Left lung (tissue), 10 donors: ENCODE measurements around the gene PKNOX2. TPM values are rescaled to one million over a fixed set of nuclear protein-coding genes. Genes with fewer than 3 reads are reported as not detected.

Experiments used
- ATAC-seq: fragments of 200-7000 bp; cut with Tn5 transposase; one replicate; pipeline ENCODE4 v1.9.1; 2020; ENCODE audit warnings: moderate library complexity
- DNase-seq, 4 donors: peaks; one replicate each; pipeline ENCODE4 v3.0.0-alpha.2; 2013 to 2020
- H3K27ac ChIP-seq, 2 donors: fragments of 200-600 bp; sonication (generic) in 1 of 2; one replicate each; pipeline versions ENCODE4 v1.5.0 to v1.8.0; 2020 to 2021
- H3K27me3 ChIP-seq, 2 donors: fragments of 200-600 bp; sonication (generic) in 1 of 2; one replicate each; pipeline versions ENCODE4 v1.5.0 to v1.8.0; 2020 to 2021
- H3K36me3 ChIP-seq, 2 donors: fragments of 200-600 bp; sonication (generic) in 1 of 2; one replicate each; pipeline versions ENCODE4 v1.5.0 to v1.8.0; 2020 to 2021
- H3K4me1 ChIP-seq, 2 donors: fragments of 200-600 bp; one replicate each; pipeline ENCODE4 v1.8.0; 2021
- H3K4me3 ChIP-seq, 2 donors: fragments of 200-600 bp; sonication (generic) in 1 of 2; one replicate each; pipeline versions ENCODE4 v1.5.0 to v1.8.0; 2020 to 2021; ENCODE audit warnings: mild to moderate bottlenecking in 1 of 2
- H3K9me3 ChIP-seq, 2 donors: fragments of 200-600 bp; sonication (generic) in 1 of 2; one replicate each; pipeline versions ENCODE4 v1.5.0 to v1.8.0; 2020 to 2021
- intact Hi-C, 2 donors: fragments of 100-400 bp; cut with DNase I; formaldehyde crosslinking; loops; one replicate each; pipeline versions ENCODE4 v1.11.2 to v1.14.2; 2022
- polyA plus RNA-seq, 6 donors: library from polyadenylated mRNA; unstranded; fragments of 120-200 nt; gene quantifications; one replicate each; pipeline ENCODE4 v1.2.1, GENCODE V29; 2013; ENCODE audit not compliant: insufficient read length in 6 of 6
- total RNA-seq, 2 donors: library from RNA; stranded (reverse); fragmentation: NEBNext Ultra II Directional; extraction: Animal tissue kit (Norgen Biotek cat#: 25700); gene quantifications; one replicate each; pipeline ENCODE4 v1.2.1, GENCODE V29; 2021
- TF ChIP-seq, protein P1 (sequence below), 2 donors: fragments of 200-600 bp; sonication (generic) in 1 of 2; IDR thresholded peaks; one replicate each; pipeline versions ENCODE4 v1.5.0 to v1.8.0; 2021; ENCODE audit warnings: antibody characterized with exemption in 2 of 2
- donor health status: DM: no; HTN: yes; CAD: no.
- donor health status: DM: no; HTN: no; CAD: no.

Gene PKNOX2
- total and polyA plus RNA-seq, 8 donors, result 6.7 to 18.9 (median 16.7) TPM

DNA sequence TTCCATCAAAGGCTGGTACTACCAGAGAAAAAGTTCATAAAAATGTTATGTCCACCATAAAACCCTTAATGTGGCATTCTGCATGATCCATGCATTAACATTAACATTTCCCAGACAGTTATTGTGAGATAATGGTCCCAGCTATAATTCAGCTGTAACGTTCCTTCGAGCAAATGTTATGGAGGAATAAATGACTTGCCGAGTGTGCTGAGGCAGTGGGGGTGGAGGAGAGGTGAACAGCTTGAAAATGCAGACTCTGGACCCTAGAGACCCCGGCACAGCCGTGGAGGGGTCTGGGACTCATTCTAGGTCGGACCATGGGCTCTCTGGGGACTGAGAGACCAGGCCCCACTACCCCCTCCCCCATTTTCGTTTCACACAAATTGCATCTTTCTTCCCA, 141.9 kb downstream of the PKNOX2 start:
- Histone ChIP-seq H3K27ac (no peak overlapping the region), H3K27me3 (no peaks in the 10 kb centered on the region), H3K9me3 (no peaks in the 10 kb centered on the region), H3K4me3 (no peak overlapping the region), H3K4me1 (no peaks in the 10 kb centered on the region), H3K36me3 (no peaks in the 10 kb centered on the region)
- no peak for DNase-seq
- intact Hi-C loops, result no loop called here
- no peak for ATAC-seq
- TF ChIP-seq, protein P1, sequence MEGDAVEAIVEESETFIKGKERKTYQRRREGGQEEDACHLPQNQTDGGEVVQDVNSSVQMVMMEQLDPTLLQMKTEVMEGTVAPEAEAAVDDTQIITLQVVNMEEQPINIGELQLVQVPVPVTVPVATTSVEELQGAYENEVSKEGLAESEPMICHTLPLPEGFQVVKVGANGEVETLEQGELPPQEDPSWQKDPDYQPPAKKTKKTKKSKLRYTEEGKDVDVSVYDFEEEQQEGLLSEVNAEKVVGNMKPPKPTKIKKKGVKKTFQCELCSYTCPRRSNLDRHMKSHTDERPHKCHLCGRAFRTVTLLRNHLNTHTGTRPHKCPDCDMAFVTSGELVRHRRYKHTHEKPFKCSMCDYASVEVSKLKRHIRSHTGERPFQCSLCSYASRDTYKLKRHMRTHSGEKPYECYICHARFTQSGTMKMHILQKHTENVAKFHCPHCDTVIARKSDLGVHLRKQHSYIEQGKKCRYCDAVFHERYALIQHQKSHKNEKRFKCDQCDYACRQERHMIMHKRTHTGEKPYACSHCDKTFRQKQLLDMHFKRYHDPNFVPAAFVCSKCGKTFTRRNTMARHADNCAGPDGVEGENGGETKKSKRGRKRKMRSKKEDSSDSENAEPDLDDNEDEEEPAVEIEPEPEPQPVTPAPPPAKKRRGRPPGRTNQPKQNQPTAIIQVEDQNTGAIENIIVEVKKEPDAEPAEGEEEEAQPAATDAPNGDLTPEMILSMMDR (IDR thresholded peaks at IDR 0.05), result no peak

DNA sequence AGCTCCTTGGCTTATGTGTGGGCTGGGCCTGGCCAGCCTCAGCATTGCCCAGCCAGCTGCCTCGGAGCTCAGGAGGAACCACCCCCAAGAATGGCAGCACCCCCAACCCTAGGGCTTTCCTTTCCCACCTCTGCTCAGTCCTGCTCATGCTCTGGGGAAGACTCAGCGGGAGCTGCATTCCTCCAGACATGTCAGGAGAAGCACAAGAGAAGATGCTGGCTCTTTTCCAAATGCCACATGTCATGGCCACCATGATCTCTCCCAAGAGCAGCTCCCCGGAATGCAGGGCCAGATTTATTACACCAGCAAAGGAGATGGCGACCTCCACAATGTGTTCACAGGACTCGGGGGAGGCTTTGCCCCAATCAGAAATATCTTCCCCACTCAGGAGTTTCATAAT, 143.7 kb downstream of the PKNOX2 start:
- Histone ChIP-seq H3K9me3 (no peaks in the 10 kb centered on the region), H3K4me3 (no peak overlapping the region), H3K36me3 (no peaks in the 10 kb centered on the region), H3K27me3 (no peaks in the 10 kb centered on the region), H3K27ac (no peak overlapping the region), H3K4me1 (no peaks in the 10 kb centered on the region)
- TF ChIP-seq, protein P1 (IDR thresholded peaks at IDR 0.05), result no peak
- DNase-seq, result no peak
- no peak for ATAC-seq
- intact Hi-C loops, result no loop called here

DNA sequence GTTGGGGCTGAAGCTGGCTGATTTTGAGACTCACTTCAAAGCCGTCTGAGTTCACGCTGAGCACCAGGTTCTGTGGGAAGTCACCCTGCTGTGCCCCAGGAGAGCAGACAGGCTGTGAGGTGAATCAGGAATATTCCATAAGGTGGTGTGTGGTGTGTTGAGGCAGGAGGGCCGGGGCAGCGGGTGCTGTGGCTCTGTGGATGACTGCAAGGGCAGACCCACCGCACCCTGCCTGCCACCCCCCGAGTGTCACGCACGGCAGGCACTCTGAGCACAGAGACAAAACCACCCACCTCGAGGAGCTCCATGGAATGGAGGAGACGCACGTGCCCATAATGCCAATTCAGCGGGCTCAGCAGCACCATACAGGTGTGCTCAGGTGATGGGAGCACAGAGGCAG, 147.8 kb downstream of the PKNOX2 start:
- no peak overlapping the region for H3K4me3 ChIP-seq
- no peaks in the 10 kb centered on the region for H3K9me3 ChIP-seq
- H3K4me1 ChIP-seq, result no peaks in the 10 kb centered on the region
- no peak for ATAC-seq
- no peak for DNase-seq
- TF ChIP-seq, protein P1 (IDR thresholded peaks at IDR 0.05), result no peak
- intact Hi-C loops, result no loop called here
- H3K27ac ChIP-seq, result no peak overlapping the region
- H3K36me3 ChIP-seq, result no peaks in the 10 kb centered on the region
- H3K27me3 ChIP-seq, result no peaks in the 10 kb centered on the region

DNA sequence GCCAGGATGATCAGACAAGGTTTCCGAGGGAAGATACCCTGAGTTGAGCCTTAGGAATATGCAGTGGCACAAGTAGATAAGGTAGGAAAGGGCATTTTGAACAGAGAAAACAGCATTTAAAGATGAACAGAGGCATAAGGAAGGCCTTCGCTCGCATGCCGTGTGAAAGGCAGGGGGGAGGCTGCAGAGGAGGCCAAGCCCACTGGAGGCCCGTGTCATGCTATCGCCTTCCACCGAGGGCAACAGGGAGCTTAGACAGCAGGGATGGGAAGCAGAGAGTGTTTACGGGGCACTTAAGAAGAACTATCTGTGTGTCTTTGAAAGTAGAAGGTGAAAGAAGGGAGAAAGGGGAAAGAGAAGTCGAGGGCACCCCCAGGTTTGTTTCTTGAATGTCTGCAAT, 148.3 kb downstream of the PKNOX2 start:
- no peaks in the 10 kb centered on the region for H3K4me1 ChIP-seq
- H3K27ac ChIP-seq, result no peak overlapping the region
- TF ChIP-seq, protein P1 (IDR thresholded peaks at IDR 0.05), result no peak
- no peak for DNase-seq
- no peaks in the 10 kb centered on the region for H3K36me3 ChIP-seq
- no peak overlapping the region for H3K4me3 ChIP-seq
- H3K27me3 ChIP-seq, result no peaks in the 10 kb centered on the region
- H3K9me3 ChIP-seq, result no peaks in the 10 kb centered on the region
- ATAC-seq, result no peak
- intact Hi-C loops, result no loop called here

DNA sequence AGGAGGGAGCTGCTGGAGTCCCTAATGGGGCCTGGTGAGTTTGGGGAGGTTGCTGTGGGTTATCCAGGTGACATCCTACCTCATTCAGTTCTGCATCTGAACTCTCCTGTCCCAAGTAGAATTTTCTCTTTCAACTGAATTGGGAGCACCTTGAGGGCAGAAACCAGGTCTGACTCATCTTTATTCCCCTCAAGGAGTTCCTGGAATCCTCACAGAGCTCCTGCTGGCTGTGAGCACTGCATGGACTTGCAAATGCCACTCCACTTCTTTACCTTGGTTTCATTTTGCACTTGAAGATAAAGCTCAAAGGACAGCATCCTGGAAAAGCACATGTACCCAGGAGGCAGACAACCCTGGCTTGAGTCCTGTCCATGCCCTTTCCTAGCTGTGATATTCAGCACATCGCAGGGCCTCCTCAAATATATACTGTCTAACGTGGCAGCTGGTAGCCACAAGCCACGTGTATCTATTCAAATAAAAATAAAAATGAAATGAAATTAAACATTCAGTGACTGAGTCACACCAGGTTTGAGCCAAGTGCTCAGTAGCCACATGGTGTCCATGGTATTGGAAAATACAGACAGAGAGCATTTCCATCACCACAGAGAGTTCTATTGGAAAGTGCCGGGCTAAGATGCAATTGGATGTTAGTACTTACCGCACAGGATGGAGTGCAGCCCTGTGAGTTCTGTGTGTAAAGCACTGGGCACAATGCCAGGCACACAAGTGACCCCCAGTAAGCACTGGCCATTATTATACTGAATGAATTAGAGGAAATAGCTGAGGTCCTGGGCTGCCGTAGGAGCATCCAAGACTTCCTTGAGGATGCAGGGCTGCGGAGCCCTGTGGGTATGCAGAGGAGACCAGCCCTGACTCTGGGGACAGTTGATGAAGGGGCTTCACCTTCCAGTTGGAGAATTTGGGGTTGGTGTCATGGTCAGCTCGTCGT, 149.0 kb downstream of the PKNOX2 start:
- ATAC-seq (peak; percentile 31), DNase-seq (no peak)
- Histone ChIP-seq H3K36me3 (no peaks in the 10 kb centered on the region), H3K4me1 (no peaks in the 10 kb centered on the region), H3K4me3 (no peak overlapping the region), H3K9me3 (no peaks in the 10 kb centered on the region), H3K27me3 (no peaks in the 10 kb centered on the region), H3K27ac (no peak overlapping the region)
- TF ChIP-seq, protein P1 (IDR thresholded peaks at IDR 0.05), result no peak
- intact Hi-C loops, result no loop called here
